ENCODE measurements around the gene HDAC8.

DNA sequence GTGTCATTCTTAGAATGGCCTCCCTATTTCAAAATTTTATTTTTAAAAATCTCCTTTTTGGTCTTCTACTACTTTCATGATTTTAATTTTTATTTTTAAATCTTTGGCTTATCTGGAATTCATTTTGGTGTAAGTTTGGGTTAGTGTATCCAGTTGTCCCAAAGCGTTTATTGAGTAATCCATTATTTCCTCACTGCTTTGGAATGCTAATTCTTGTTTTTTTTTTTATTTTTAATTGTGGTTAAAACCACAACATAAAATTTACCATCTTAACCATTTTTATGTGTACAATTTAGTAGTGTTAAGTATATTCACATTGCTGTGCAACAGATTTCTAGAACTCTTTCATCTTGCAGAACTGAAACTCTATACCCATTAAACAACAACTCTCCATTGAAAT lies 275.7 kb downstream of the HDAC8 start:
- no peak for TF ChIP-seq EZH2 (IDR thresholded peaks at IDR 0.05; ENCODE audit: borderline replicate concordance, low read length)
- TF ChIP-seq, protein P1, sequence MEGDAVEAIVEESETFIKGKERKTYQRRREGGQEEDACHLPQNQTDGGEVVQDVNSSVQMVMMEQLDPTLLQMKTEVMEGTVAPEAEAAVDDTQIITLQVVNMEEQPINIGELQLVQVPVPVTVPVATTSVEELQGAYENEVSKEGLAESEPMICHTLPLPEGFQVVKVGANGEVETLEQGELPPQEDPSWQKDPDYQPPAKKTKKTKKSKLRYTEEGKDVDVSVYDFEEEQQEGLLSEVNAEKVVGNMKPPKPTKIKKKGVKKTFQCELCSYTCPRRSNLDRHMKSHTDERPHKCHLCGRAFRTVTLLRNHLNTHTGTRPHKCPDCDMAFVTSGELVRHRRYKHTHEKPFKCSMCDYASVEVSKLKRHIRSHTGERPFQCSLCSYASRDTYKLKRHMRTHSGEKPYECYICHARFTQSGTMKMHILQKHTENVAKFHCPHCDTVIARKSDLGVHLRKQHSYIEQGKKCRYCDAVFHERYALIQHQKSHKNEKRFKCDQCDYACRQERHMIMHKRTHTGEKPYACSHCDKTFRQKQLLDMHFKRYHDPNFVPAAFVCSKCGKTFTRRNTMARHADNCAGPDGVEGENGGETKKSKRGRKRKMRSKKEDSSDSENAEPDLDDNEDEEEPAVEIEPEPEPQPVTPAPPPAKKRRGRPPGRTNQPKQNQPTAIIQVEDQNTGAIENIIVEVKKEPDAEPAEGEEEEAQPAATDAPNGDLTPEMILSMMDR (conservative IDR thresholded peaks at IDR 0.05 in 1 of 2, IDR thresholded peaks at IDR 0.05 in 1 of 2; ENCODE audit: extremely low read depth in 1 of 2, insufficient read depth in 1 of 2, low read depth in 1 of 2, low read length in 2 of 2), result no peak

Measured in mammary epithelial cell (primary cell).